Measurements from ENCODE around the gene ADAP1. TPM values are rescaled to one million over a fixed set of nuclear protein-coding genes. Genes with fewer than 3 reads are reported as not detected.

Gene ADAP1
- total and polyA plus RNA-seq, 2 of the 13 experiments (the other 11 are each of a cell fraction or from before 2014, with no cell fraction given): 10.5 to 24.6 TPM

- TF ChIP-seq ZNF556 (CRISPR knock-in tag; IDR thresholded peaks at IDR 0.05; ENCODE audit: borderline replicate concordance) (no peak; the same call in 1 of the 2 replicates), NFAT5 (CRISPR knock-in tag; IDR thresholded peaks at IDR 0.05) (peak; percentile 93), ZNF660 (CRISPR knock-in tag; IDR thresholded peaks at IDR 0.05; ENCODE audit: borderline replicate concordance, low read depth) (no peak), PPARG (CRISPR knock-in tag; conservative IDR thresholded peaks at IDR 0.05) (peak; percentile 75), ZNF10 (CRISPR knock-in tag; IDR thresholded peaks at IDR 0.05; ENCODE audit: borderline replicate concordance, low read depth) (no peak), ZFP36 (IDR thresholded peaks at IDR 0.05; ENCODE audit: borderline replicate concordance, low read depth, low read length, partially characterized antibody) (no peak), SRSF1 (optimal IDR thresholded peaks at IDR 0.05; ENCODE audit: low read depth, low read length) (no peak), CREB3 (CRISPR knock-in tag; IDR thresholded peaks at IDR 0.05) (peak; percentile 95), SP5 (CRISPR knock-in tag; IDR thresholded peaks at IDR 0.05; ENCODE audit: borderline replicate concordance, low read depth) (no peak), TSC22D2 (CRISPR knock-in tag; IDR thresholded peaks at IDR 0.05; ENCODE audit: borderline replicate concordance) (peak; percentile 96), THRA (CRISPR knock-in tag; IDR thresholded peaks at IDR 0.05; ENCODE audit: borderline replicate concordance) (peak; percentile 85), ZSCAN31 (CRISPR knock-in tag; IDR thresholded peaks at IDR 0.05; ENCODE audit: low read depth) (peak; percentile 51; the same call in 1 of the 2 replicates), ZNF510 (CRISPR knock-in tag; IDR thresholded peaks at IDR 0.05; ENCODE audit: low read depth) (peak; percentile 92; the same call in 1 of the 2 replicates), KDM2A (CRISPR knock-in tag; IDR thresholded peaks at IDR 0.05; ENCODE audit: borderline replicate concordance, low read depth) (peak; percentile 90), ZNF879 (CRISPR knock-in tag; IDR thresholded peaks at IDR 0.05) (peak; percentile 58; the same call in 1 of the 2 replicates), ZNF12 (CRISPR knock-in tag; IDR thresholded peaks at IDR 0.05) (no peak), ZNF337 (CRISPR knock-in tag; IDR thresholded peaks at IDR 0.05; ENCODE audit: borderline replicate concordance, low read depth) (0 out of 2 replicates have a peak, but pooled peaks have one; percentile 49), TBX2 (CRISPR knock-in tag; IDR thresholded peaks at IDR 0.05; ENCODE audit: borderline replicate concordance) (peak; percentile 60; the same call in 1 of the 2 replicates), TBP (CRISPR knock-in tag; IDR thresholded peaks at IDR 0.05) (no peak), ATF4 (CRISPR knock-in tag; IDR thresholded peaks at IDR 0.05) (0 out of 4 replicates have a peak, but pooled peaks of 1 of the 2 experiments have one; percentile 69), SKI (IDR thresholded peaks at IDR 0.05; ENCODE audit: partially characterized antibody) (peak; percentile 36)
Measured at GRCh38 chr7:873367-874002, 81.0 kb downstream of the ADAP1 start (continued).
